Memory B cell (primary cell): ENCODE results near the gene SLC8A3.

Source experiments
- ATAC-seq: fragments of 150-1000 bp; cut with Tn5 transposase; 2 replicates; pipeline ENCODE4 v1.10.0; 2021; ENCODE audit warnings: low read depth, mild to moderate bottlenecking, moderate library complexity
- DNase-seq, 2 donors: peaks; one replicate each; pipeline ENCODE4 v3.0.0; 2022; ENCODE audit warnings: low spot score in 2 of 2
- H3K27ac Mint-ChIP-seq: one replicate; pipeline ENCODE4 v1.8.0; 2022; ENCODE audit warnings: mild to moderate bottlenecking, moderate library complexity, mixed read lengths
- H3K27me3 Mint-ChIP-seq: one replicate; pipeline ENCODE4 v1.8.0; 2022; ENCODE audit warnings: mixed read lengths
- H3K36me3 Mint-ChIP-seq: one replicate; pipeline ENCODE4 v1.8.0; 2022; ENCODE audit warnings: mild to moderate bottlenecking, mixed read lengths
- H3K4me1 Mint-ChIP-seq: one replicate; pipeline ENCODE4 v1.8.0; 2022; ENCODE audit warnings: mixed read lengths
- H3K4me3 Mint-ChIP-seq: one replicate; pipeline ENCODE4 v1.8.0; 2022; ENCODE audit warnings: mild to moderate bottlenecking, moderate library complexity, mixed read lengths
- H3K9me3 Mint-ChIP-seq: one replicate; pipeline ENCODE4 v1.8.0; 2022; ENCODE audit warnings: mixed read lengths

The SLC8A3 gene

DNA sequence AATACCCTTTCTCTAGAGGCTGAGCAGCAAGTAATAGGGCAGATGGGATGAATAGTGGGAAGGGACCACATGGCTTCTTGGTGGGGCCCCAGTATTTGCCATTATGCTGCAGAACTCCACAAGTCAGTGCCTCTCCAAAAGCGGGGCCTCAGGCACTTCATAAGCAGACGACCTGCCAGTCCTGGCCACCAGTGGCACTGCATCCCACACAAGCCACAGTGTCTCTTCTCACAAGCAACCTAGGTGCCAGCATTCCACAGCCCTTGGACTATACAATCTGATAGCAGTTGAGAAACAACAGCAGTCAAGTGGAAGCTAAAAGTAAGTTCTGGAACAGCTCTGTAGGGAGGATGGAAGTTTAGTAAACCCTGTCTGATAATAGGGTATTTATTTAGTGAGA lies 4.2 kb upstream of the SLC8A3 start:
- Mint-ChIP-seq H3K27me3 (peaks cover 27% of the 10 kb centered on the region), H3K27ac (no peak overlapping the region)
- peak; percentile 42 for ATAC-seq

DNA sequence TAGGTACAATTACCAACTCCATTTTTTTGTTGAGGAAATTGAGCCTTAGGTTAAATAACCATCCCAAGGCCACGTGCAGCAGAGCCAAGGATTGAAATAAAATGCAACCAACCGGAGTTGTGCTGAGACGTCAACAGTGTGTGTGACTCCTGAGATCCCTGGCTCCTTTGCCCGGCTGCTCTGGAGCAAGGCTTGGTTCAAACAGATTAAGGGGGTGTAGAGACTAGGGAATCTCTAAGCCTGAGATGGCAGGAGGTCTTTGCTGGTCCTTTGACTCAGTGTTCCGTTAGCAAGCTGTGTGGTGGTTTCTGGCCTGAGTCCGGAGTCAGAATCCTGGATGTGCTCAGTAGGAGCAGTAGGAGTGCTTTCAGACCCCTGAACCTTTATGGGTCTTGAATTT lies 1.4 kb upstream of the SLC8A3 start:
- DNase-seq, result no peak
- peaks cover 22% of the 10 kb centered on the region for H3K27me3 Mint-ChIP-seq
- no peak overlapping the region for H3K4me3 Mint-ChIP-seq
- no peak overlapping the region for H3K27ac Mint-ChIP-seq
- H3K9me3 Mint-ChIP-seq, result peaks cover 3% of the 10 kb centered on the region
- ATAC-seq, result no peak
- no peaks in the 10 kb centered on the region for H3K36me3 Mint-ChIP-seq
- H3K4me1 Mint-ChIP-seq, result peaks cover 11% of the 10 kb centered on the region

More for the DNA sequence above, 4.2 kb upstream of the SLC8A3 start:
- Mint-ChIP-seq H3K4me3 (no peak overlapping the region), H3K9me3 (peaks cover 6% of the 10 kb centered on the region), H3K36me3 (no peaks in the 10 kb centered on the region), H3K4me1 (peaks cover 5% of the 10 kb centered on the region)
- no peak for DNase-seq

DNA sequence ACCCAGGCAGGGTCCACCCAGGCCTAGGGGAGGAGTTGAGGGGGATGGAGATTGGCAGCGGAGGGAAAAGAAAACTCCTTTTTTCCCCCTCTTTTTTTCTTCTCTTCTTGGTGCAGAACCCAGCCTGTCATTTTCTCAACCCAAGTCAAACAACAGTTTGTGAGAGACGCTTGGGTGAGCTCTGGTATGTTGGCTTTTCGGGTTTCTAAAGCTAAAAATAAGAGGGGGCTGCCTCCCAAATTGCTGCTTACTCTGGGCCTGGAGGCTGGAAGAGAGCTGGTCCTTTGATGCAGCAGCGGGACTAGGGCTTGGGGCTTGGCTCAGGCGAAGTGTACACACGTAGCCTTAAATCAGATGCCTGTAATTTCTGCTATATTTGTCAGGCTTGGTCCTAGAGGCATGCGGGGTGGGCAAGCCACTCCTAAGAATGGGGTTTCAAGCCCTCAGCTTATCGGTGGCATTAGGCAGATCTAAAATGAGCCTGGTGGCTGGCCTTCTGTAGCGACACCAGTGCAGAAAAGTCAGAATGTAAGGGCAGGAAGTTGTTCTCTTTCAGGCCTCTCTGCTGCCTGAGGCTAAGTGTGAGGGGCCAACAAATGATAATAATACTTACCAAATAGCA lies 816 bp upstream of the SLC8A3 start:
- peak overlapping the region; percentile 56 for H3K4me3 Mint-ChIP-seq
- peaks cover 22% of the 10 kb centered on the region for H3K27me3 Mint-ChIP-seq
- no peak for DNase-seq
- ATAC-seq, result no peak
- no peak overlapping the region for H3K27ac Mint-ChIP-seq
- peaks cover 3% of the 10 kb centered on the region for H3K9me3 Mint-ChIP-seq
- H3K36me3 Mint-ChIP-seq, result no peaks in the 10 kb centered on the region
- H3K4me1 Mint-ChIP-seq, result peaks cover 11% of the 10 kb centered on the region

DNA sequence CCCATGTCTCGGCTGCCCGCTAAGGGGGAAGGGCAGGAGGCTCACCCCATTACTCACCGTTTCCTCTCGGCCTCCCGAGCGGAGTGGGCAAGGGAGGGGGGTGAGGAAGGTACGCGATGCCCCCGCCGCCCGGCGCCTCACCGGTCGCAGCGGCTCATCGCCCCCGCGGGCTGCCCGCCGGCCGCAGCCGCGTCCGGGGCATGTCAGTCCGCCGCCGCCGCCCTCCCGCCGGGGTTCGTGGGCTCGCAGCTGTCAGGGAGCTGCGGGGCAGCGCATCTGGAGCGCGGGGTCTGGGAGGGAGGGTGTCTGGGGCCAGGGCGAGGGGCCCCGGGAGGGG lies 461 bp downstream of the SLC8A3 start:
- peak overlapping the region; percentile 25 for H3K27ac Mint-ChIP-seq
- peaks cover 18% of the 10 kb centered on the region for H3K27me3 Mint-ChIP-seq
- no peaks in the 10 kb centered on the region for H3K36me3 Mint-ChIP-seq
- ATAC-seq (peak; percentile 6), DNase-seq (peak in 1 of 2 donors; percentile 26)
- peaks cover 11% of the 10 kb centered on the region for H3K4me1 Mint-ChIP-seq
- no peaks in the 10 kb centered on the region for H3K9me3 Mint-ChIP-seq
- H3K4me3 Mint-ChIP-seq, result peak overlapping the region; percentile 87

DNA sequence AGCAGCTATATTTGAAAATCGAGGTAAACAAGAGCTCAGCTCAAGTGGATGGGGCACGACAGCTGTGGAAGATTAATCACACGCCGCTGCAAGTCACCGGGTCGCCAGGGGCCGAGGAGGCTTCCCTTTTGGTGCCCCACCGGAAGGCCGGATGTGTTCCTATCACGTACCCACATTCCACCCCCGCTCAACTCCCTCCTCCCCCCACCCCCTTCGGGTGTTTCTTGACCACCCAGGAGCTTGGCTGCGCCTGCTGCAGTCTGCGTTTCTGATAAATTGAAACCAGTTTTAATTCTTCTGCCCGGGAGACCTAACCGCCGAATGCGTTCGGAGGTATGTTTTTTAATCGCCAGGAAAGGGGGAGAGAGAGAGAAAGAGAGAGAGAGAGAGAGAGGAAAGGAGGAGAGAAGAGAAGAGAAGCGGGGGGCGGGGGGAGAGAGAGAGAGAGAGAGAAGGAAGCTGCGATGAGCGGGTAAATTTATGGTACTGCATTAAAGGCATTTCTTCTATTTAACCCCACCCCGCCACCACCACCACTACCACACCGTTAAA lies 1.8 kb downstream of the SLC8A3 start:
- H3K27me3 Mint-ChIP-seq, result peaks cover 15% of the 10 kb centered on the region
- peak overlapping the region; percentile 25 for H3K27ac Mint-ChIP-seq
- ATAC-seq (peak; percentile 28), DNase-seq (no peak)
- no peaks in the 10 kb centered on the region for H3K9me3 Mint-ChIP-seq
- peaks cover 11% of the 10 kb centered on the region for H3K4me1 Mint-ChIP-seq
- H3K36me3 Mint-ChIP-seq, result no peaks in the 10 kb centered on the region
- peak overlapping the region; percentile 87 for H3K4me3 Mint-ChIP-seq

DNA sequence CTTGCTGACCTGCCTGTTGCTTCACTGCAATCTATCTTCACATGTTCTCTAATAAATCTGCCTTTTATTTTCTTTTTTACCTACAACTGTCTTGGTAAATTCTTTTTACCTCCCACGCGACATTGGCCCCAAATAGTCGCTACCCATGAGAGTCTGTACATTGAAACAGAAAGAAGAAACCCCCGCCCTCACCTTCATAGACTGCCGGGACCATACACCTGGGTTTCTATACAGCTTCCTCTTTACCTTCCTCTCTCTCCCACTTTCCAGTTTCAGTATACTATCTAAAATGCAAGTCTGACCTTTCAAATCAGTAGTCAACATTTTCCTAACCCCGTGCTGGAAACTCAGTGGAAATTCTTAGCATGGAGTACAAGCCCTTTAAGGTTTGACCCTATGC lies 4.8 kb downstream of the SLC8A3 start:
- H3K4me3 Mint-ChIP-seq, result no peak overlapping the region
- H3K4me1 Mint-ChIP-seq, result peaks cover 9% of the 10 kb centered on the region
- no peak overlapping the region for H3K27ac Mint-ChIP-seq
- H3K27me3 Mint-ChIP-seq, result peaks cover 7% of the 10 kb centered on the region
- DNase-seq (no peak), ATAC-seq (peak; percentile 60)
- no peaks in the 10 kb centered on the region for H3K9me3 Mint-ChIP-seq
- H3K36me3 Mint-ChIP-seq, result no peaks in the 10 kb centered on the region

DNA sequence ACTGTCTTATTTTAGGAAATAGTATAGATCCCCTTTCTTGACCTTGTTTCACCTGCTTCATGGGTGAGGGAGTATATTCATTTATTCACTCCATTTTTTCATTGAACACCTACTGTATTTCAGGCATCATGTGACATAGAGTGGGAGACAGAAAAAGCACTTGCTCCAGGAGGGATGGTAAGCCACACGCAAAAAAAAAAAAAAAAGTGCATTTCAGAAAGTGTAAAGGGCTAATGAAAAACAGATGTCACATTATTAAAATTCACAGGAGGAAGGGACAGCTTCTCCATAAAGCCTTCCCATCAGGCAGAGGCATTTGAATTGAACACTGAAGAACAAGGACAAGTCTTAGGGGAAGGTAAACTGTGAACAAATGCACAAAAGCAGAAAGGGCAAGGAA lies 7.5 kb downstream of the SLC8A3 start:
- ATAC-seq (no peak), DNase-seq (no peak)
- Mint-ChIP-seq H3K4me1 (no peaks in the 10 kb centered on the region), H3K27ac (no peak overlapping the region), H3K4me3 (no peak overlapping the region), H3K36me3 (no peaks in the 10 kb centered on the region), H3K27me3 (peaks cover 6% of the 10 kb centered on the region), H3K9me3 (no peaks in the 10 kb centered on the region)

DNA sequence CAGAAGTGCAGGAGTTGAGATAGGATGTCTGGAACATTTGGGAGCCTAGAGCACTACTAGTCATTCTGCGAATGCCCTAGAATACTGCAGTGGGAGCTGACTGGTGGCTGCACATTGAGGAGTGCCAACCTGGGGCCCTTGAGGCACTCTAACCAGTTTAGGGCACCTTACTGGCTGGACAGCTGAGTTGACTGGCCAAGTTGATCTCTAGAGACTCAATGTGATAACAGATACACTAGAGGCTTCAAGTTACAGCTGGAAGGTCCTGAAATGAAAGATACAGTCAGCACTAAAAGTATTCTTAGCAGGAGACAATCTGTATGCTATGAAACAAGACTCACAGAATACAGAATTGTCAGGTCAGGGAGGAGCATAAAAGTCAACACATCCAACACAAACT lies 8.0 kb downstream of the SLC8A3 start:
- ATAC-seq, result no peak
- no peak overlapping the region for H3K27ac Mint-ChIP-seq
- no peaks in the 10 kb centered on the region for H3K36me3 Mint-ChIP-seq
- H3K4me1 Mint-ChIP-seq, result no peaks in the 10 kb centered on the region
- H3K27me3 Mint-ChIP-seq, result peaks cover 5% of the 10 kb centered on the region
- no peaks in the 10 kb centered on the region for H3K9me3 Mint-ChIP-seq
- DNase-seq, result no peak
- no peak overlapping the region for H3K4me3 Mint-ChIP-seq

DNA sequence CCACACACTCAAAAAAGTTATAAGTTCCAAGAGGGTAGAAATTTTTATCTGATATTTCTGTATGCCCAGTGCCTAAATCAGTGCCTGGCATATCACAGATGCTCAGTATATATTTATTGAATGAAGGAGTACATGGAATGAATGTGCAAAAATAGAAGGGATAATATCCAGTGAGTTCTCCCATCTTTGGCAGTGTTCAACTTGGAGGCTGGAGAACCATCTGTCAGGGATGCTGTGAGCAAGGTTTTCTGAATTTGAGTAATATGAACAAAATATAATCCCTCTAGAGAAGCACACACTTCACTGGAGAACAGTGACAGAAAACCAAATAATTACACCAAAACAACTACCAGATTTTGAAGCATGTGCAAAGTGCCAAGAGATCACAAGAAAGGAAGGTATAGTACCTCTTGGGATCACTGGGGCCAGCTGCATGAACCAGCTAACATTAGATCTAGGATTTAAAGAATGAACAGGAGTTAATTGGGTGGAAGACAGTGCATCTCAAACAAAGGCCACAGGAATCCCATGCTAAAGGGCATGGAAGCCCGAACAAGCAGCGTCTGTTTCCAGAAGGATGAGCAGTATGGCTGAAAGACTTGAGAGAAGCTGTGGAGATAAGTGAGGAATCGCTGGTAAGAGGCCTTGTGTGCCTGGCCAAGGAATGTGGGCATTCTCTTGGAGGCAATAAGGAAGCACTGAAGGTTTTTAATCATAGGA lies 11.5 kb downstream of the SLC8A3 start:
- Mint-ChIP-seq H3K9me3 (no peaks in the 10 kb centered on the region), H3K27ac (no peak overlapping the region), H3K4me1 (no peaks in the 10 kb centered on the region), H3K27me3 (peaks cover 5% of the 10 kb centered on the region), H3K36me3 (no peaks in the 10 kb centered on the region), H3K4me3 (no peak overlapping the region)
- DNase-seq, result no peak
- ATAC-seq, result no peak

DNA sequence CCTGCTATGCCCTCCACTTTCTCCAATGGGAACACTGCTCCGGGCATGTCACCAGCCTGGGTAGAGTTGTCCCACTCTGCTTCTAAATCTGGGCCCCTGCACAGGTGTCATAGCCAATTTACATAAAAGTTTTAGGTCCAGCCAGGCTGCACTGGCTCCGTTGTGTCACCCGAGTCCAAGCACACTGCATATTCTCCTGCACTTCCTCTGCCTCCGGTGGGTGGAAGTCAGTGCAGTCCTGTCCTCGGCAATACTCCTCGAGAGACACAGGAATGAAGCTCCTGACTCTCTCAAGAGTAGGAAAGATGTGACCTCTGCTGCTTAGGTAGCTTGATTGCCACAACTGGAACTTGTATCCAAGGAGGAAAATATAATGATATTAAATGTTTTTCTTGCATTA lies 15.2 kb downstream of the SLC8A3 start:
- no peak overlapping the region for H3K4me3 Mint-ChIP-seq
- H3K36me3 Mint-ChIP-seq, result no peaks in the 10 kb centered on the region
- no peak overlapping the region for H3K27ac Mint-ChIP-seq
- no peaks in the 10 kb centered on the region for H3K4me1 Mint-ChIP-seq
- no peak for ATAC-seq
- peaks cover 2% of the 10 kb centered on the region for H3K9me3 Mint-ChIP-seq
- no peak for DNase-seq
- peaks cover 3% of the 10 kb centered on the region for H3K27me3 Mint-ChIP-seq

DNA sequence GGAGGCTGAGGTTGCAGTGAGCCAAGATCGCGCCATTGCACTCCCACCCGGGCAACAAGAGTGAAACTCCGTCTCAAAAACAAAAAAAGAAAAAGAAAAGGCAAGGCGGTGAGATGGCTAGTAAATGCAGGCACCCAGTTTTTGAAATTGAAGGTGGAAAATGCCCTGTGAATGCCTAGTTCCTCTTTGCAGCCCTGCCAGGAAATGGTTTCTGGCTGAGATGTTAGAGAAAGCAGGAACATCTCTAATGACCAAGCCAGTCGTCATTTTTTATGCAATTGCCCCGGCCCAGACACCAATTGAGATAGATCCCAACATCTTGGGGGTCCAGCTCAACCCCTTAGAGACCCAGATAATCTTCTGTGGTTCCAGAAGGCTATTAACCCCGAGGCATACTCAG lies 17.0 kb downstream of the SLC8A3 start:
- H3K27me3 Mint-ChIP-seq, result no peaks in the 10 kb centered on the region
- DNase-seq, result no peak
- no peak overlapping the region for H3K27ac Mint-ChIP-seq
- H3K4me3 Mint-ChIP-seq, result no peak overlapping the region
- no peaks in the 10 kb centered on the region for H3K4me1 Mint-ChIP-seq
- peak; percentile 69 for ATAC-seq
- H3K36me3 Mint-ChIP-seq, result no peaks in the 10 kb centered on the region
- peaks cover 2% of the 10 kb centered on the region for H3K9me3 Mint-ChIP-seq

DNA sequence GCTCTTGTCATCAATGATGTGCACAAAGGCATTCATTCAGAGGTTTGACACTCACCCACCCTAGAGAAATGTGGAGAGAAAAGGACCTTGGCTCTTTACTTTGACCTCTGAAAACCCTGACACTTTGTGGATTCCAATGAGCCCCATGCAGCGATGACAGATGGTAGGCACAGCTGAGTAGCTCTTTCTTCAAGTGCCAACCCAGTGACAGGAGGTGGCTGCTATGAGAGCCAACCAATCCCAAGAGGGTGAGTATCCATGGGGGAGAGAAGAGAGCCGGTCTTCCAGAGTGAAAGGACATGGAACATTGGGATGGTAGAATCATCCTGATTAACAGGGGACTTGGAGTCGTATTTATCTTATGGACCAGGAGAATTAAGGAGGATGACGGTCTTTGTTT lies 17.8 kb downstream of the SLC8A3 start:
- no peak for DNase-seq
- ATAC-seq, result no peak
- no peaks in the 10 kb centered on the region for H3K4me1 Mint-ChIP-seq
- no peak overlapping the region for H3K27ac Mint-ChIP-seq
- no peaks in the 10 kb centered on the region for H3K36me3 Mint-ChIP-seq
- no peaks in the 10 kb centered on the region for H3K27me3 Mint-ChIP-seq
- H3K4me3 Mint-ChIP-seq, result no peak overlapping the region
- peaks cover 2% of the 10 kb centered on the region for H3K9me3 Mint-ChIP-seq

DNA sequence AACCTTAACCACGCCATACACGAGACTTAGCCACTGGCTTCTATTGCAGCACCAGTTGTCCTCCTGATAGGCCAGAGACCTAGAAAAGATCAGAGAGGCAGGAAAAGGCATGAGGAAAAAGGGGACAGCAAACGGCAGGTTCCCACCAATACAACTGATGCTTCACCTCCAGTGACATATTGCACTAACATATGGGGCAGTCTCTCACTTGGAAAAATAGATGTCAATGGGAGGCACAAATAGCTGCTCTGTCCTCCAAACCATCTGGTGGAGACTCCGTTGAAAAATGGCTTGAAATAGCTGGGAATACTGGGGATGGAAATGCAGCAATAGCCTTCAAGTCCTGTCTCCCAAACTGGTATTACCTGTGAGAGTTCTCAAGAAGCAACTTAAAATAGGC lies 20.3 kb downstream of the SLC8A3 start:
- no peak overlapping the region for H3K27ac Mint-ChIP-seq
- DNase-seq, result no peak
- no peaks in the 10 kb centered on the region for H3K36me3 Mint-ChIP-seq
- no peaks in the 10 kb centered on the region for H3K27me3 Mint-ChIP-seq
- ATAC-seq, result no peak
- no peaks in the 10 kb centered on the region for H3K4me1 Mint-ChIP-seq
- H3K9me3 Mint-ChIP-seq, result peaks cover 2% of the 10 kb centered on the region
- no peak overlapping the region for H3K4me3 Mint-ChIP-seq

DNA sequence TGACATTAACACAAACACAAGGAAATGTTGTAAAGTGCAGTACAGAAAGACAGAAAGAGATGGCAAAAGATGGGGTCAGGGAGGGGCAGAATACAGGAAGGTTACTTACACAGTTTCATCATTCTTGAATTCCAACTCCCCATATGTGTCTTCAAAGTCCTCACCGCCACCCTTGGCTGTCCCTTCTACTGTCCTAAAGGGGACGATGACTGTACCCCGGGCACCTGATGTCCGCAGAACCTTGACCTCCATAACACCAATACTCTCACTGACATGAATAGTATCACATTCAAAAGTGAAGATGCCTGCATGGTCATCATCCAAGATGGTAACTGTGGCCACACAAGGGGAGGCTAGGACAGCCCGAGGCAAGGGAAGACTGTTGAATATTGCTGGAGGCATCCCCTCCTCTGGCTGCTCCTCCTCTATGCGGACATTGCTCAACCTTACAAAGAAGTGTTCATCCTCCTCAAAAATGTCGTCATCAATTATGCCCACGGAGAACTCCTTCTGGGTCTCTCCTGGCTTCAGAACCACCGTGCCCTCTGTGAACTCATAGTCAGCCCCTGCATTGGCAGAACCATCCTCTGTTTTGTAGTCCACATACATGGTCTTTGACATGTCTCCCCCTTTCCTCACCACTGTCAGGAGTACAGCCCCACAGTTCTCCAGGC lies 22.1 kb downstream of the SLC8A3 start:
- no peak overlapping the region for H3K27ac Mint-ChIP-seq
- no peaks in the 10 kb centered on the region for H3K36me3 Mint-ChIP-seq
- no peak overlapping the region for H3K4me3 Mint-ChIP-seq
- ATAC-seq (no peak), DNase-seq (no peak)
- peaks cover 2% of the 10 kb centered on the region for H3K9me3 Mint-ChIP-seq
- H3K4me1 Mint-ChIP-seq, result no peaks in the 10 kb centered on the region
- H3K27me3 Mint-ChIP-seq, result no peaks in the 10 kb centered on the region
